ENCODE results near the gene SHISA5.

DNA sequence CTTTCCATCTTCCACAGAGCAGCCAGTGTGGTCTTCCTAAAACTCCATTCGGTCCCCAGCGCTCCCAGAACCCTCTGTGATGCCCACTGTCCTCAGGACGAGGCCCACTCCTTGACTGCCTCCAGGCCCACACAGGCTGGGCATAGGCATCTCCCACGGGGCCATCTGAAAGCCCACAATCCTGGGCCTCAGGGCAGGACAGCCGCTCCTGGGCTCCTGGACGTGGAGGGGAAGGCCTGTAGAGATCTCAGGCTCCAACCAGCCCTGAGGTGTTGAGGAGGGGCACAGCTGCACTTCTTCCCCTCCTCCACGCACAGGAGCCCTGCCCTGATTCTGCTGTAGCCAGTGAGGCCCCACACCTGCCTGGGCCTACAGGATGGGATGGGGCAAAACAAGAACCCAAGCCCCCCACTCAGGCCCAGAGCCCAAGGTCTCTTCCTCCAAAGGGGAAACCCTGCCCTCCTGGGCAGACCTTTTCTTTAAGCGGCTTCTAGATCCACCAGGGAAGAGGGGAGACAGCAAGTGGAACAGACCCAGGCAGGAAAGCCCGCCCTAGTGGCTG, 25.9 kb downstream of the SHISA5 start:
- TF ChIP-seq, protein P1, sequence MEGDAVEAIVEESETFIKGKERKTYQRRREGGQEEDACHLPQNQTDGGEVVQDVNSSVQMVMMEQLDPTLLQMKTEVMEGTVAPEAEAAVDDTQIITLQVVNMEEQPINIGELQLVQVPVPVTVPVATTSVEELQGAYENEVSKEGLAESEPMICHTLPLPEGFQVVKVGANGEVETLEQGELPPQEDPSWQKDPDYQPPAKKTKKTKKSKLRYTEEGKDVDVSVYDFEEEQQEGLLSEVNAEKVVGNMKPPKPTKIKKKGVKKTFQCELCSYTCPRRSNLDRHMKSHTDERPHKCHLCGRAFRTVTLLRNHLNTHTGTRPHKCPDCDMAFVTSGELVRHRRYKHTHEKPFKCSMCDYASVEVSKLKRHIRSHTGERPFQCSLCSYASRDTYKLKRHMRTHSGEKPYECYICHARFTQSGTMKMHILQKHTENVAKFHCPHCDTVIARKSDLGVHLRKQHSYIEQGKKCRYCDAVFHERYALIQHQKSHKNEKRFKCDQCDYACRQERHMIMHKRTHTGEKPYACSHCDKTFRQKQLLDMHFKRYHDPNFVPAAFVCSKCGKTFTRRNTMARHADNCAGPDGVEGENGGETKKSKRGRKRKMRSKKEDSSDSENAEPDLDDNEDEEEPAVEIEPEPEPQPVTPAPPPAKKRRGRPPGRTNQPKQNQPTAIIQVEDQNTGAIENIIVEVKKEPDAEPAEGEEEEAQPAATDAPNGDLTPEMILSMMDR (IDR thresholded peaks at IDR 0.05; ENCODE audit: borderline replicate concordance, extremely low read depth, low read length, poor library complexity, severe bottlenecking) = no peak
- no peak for TF ChIP-seq EZH2 (IDR thresholded peaks at IDR 0.05; ENCODE audit: borderline replicate concordance, low read depth, low read length, severe bottlenecking)
